GM13977 (cell line): Measurements from ENCODE around the gene CDX2.

Experiments used
- DNase-seq: peaks from one replicate; pipeline ENCODE4 v3.0.0; 2012; ENCODE audit warnings: low spot score
- CTCF ChIP-seq: IDR thresholded peaks from 2 replicates; pipeline ENCODE4 v1.5.1; 2012; ENCODE audit warnings: mild to moderate bottlenecking, control low read depth; ENCODE audit not compliant: insufficient read depth; ENCODE audit errors: extremely low read depth, missing control alignments
- in situ Hi-C: fragments of 300-500 bp; cut with MboI; formaldehyde crosslinking; loops from one replicate; pipeline ENCODE4 v1.12.0; 2022; ENCODE audit warnings: low sequenced_read_pairs, low pct_unique_long_range_greater_than_20kb, mixed read lengths, inconsistent platforms; ENCODE audit not compliant: unreplicated experiment

CDX2 gene

GRCh38 chr13:28002886-28003698, 34.0 kb upstream of the CDX2 start:
- TF ChIP-seq CTCF = no peak
- no peak for DNase-seq
- in situ Hi-C loops = no loop called here

GRCh38 chr13:28001837-28002473, 32.8 kb upstream of the CDX2 start:
- no peak for TF ChIP-seq CTCF
- in situ Hi-C loops = no loop called here
- DNase-seq = no peak

- in situ Hi-C loops = no loop called here
- DNase-seq = no peak
- no peak for TF ChIP-seq CTCF
Measured at GRCh38 chr13:28001049-28001448, 31.9 kb upstream of the CDX2 start.

GRCh38 chr13:28000567-28000966, 31.5 kb upstream of the CDX2 start:
- in situ Hi-C loops = no loop called here
- no peak for DNase-seq
- TF ChIP-seq CTCF = no peak

GRCh38 chr13:27997904-27998522, 28.9 kb upstream of the CDX2 start:
- peak; percentile 54 for TF ChIP-seq CTCF
- in situ Hi-C loops = no loop called here
- DNase-seq = peak; percentile 60

- no peak for TF ChIP-seq CTCF
- DNase-seq = no peak
- in situ Hi-C loops = no loop called here
Measured at GRCh38 chr13:27991881-27992280, 22.8 kb upstream of the CDX2 start.
